ENCODE measurements around the gene TMOD3.

The TMOD3 gene

DNA sequence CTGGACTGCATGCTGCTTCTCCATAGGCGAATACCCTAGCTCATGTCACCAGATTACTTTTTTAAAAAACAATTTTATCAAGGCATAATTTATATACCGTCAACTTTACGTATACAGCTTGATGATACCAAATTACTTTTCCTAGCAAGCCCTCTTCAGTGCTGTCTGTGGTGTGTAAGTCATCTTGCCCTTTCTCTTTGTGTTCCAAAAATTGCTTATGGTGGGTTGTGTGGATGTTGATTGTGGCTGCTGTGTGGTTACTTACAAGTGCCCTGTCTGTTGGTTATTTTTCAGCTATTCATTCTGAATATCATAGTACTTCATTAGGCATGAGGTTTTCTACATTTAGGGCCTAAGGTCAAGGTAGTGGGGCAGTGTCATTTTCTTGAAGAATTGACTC is 12.8 kb downstream of the TMOD3 start:
- no peak for DNase-seq (ENCODE audit: low read depth, low spot score)
- no peak overlapping the region for H3K4me3 ChIP-seq (ENCODE audit: insufficient read length, low read depth)
- H3K27me3 ChIP-seq (ENCODE audit: insufficient read depth, insufficient read length): no peaks in the 10 kb centered on the region
- no peaks in the 10 kb centered on the region for H3K9me3 ChIP-seq (ENCODE audit: insufficient read depth, low read length)
- H3K4me1 ChIP-seq (ENCODE audit: insufficient read depth, insufficient read length): peaks cover 5% of the 10 kb centered on the region
- no peak overlapping the region for H3K9ac ChIP-seq (ENCODE audit: insufficient read length, low read depth)
- peaks cover 2% of the 10 kb centered on the region for H3K36me3 ChIP-seq (ENCODE audit: insufficient read depth, insufficient read length, low read length)
- TF ChIP-seq SUZ12 (IDR thresholded peaks at IDR 0.05; ENCODE audit: extremely low read depth, insufficient read depth, insufficient read length): no peak
- no peak for TF ChIP-seq ZNF274 (IDR thresholded peaks at IDR 0.05; ENCODE audit: low read depth, low read length)
- no peak for TF ChIP-seq YY1 (IDR thresholded peaks at IDR 0.05; ENCODE audit: insufficient read depth, insufficient read length)

DNA sequence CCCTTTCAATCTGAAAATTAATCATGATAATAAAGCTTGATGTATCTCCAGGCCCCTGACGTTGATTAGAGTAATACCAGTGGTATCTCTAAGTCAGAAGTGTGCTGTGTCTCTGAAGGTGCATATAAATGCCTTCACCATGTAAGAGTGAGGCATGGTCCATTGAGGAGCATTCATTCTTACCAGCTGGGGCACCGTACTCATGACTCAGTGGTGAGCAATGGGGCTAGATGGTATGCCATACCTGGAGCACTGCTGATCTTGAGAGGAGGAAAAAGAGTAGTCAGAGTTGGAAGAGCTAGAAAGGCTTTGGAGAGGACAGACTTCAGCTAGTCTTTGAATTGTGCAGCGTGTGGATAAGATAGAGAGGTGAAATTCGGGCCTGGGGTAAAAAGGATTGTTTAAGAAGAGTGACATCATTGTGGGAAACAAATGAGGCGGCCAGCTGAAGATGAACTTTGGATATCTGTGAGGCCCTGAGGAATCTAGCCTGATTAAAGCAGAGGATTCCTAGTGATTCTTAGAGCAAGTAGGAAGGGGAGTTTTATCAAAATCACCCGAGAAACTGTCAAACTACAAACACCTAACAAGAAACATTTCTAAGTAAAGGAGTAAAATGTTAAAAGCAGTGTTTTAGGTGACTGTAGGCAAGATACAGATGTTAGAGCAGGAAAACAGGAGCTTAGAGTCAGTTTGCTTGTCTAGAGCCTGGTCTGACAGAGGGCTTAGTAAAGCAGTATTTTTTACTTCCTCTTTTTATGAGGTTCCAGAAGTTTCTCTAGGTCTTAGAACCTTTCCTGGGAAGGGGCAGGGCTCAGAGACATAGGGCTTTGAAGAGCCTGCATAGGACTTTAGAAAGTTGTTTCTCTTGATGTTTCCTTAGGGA is 13.6 kb downstream of the TMOD3 start:
- Histone ChIP-seq H3K9ac (ENCODE audit: insufficient read length, low read depth) (no peak overlapping the region), H3K4me1 (ENCODE audit: insufficient read depth, insufficient read length) (no peaks in the 10 kb centered on the region)
- no peak for DNase-seq (ENCODE audit: low read depth, low spot score)

GRCh38 chr15:51844747-51845426 is 15.4 kb downstream of the TMOD3 start:
- Histone ChIP-seq H3K4me3 (ENCODE audit: insufficient read length, low read depth) (no peak overlapping the region), H3K36me3 (ENCODE audit: insufficient read depth, insufficient read length, low read length) (peaks cover 2% of the 10 kb centered on the region), H3K27me3 (ENCODE audit: insufficient read depth, insufficient read length) (no peaks in the 10 kb centered on the region), H3K4me1 (ENCODE audit: insufficient read depth, insufficient read length) (no peaks in the 10 kb centered on the region), H3K9me3 (ENCODE audit: insufficient read depth, low read length) (no peaks in the 10 kb centered on the region), H3K9ac (ENCODE audit: insufficient read length, low read depth) (no peak overlapping the region)
- DNase-seq (ENCODE audit: low read depth, low spot score): no peak
- TF ChIP-seq ZNF274 (IDR thresholded peaks at IDR 0.05; ENCODE audit: low read depth, low read length) (no peak), YY1 (IDR thresholded peaks at IDR 0.05; ENCODE audit: insufficient read depth, insufficient read length) (no peak), SUZ12 (IDR thresholded peaks at IDR 0.05; ENCODE audit: extremely low read depth, insufficient read depth, insufficient read length) (no peak)

More for the DNA sequence above, 13.6 kb downstream of the TMOD3 start:
- peaks cover 2% of the 10 kb centered on the region for H3K36me3 ChIP-seq (ENCODE audit: insufficient read depth, insufficient read length, low read length)
- no peaks in the 10 kb centered on the region for H3K27me3 ChIP-seq (ENCODE audit: insufficient read depth, insufficient read length)
- TF ChIP-seq ZNF274 (IDR thresholded peaks at IDR 0.05; ENCODE audit: low read depth, low read length) (no peak), YY1 (IDR thresholded peaks at IDR 0.05; ENCODE audit: insufficient read depth, insufficient read length) (no peak), SUZ12 (IDR thresholded peaks at IDR 0.05; ENCODE audit: extremely low read depth, insufficient read depth, insufficient read length) (no peak)
- no peaks in the 10 kb centered on the region for H3K9me3 ChIP-seq (ENCODE audit: insufficient read depth, low read length)
- no peak overlapping the region for H3K4me3 ChIP-seq (ENCODE audit: insufficient read length, low read depth)

DNA sequence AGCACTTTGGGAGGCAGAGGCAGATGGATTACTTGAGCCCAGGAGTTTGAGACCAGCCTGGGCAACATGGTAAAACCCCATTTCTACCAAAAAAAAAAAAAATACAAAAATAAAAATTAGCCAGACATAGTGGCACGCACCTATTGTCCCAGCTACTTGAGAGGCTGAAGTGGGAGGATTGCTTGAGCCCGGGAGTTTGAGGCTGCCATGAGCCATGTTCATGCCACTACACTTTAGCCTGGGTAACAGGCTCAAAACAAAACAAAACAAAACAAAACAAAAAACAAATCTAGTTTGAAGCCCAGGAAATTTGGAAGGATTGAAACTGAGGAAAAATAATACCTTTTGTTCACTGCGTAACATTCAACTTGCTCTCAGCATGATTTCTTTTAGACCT is 16.6 kb downstream of the TMOD3 start:
- no peaks in the 10 kb centered on the region for H3K4me1 ChIP-seq (ENCODE audit: insufficient read depth, insufficient read length)
- DNase-seq (ENCODE audit: low read depth, low spot score): no peak
- H3K4me3 ChIP-seq (ENCODE audit: insufficient read length, low read depth): no peak overlapping the region
- no peak for TF ChIP-seq ZNF274 (IDR thresholded peaks at IDR 0.05; ENCODE audit: low read depth, low read length)
- no peak for TF ChIP-seq YY1 (IDR thresholded peaks at IDR 0.05; ENCODE audit: insufficient read depth, insufficient read length)
- TF ChIP-seq SUZ12 (IDR thresholded peaks at IDR 0.05; ENCODE audit: extremely low read depth, insufficient read depth, insufficient read length): no peak
- peaks cover 2% of the 10 kb centered on the region for H3K36me3 ChIP-seq (ENCODE audit: insufficient read depth, insufficient read length, low read length)
- H3K9ac ChIP-seq (ENCODE audit: insufficient read length, low read depth): no peak overlapping the region
- no peaks in the 10 kb centered on the region for H3K9me3 ChIP-seq (ENCODE audit: insufficient read depth, low read length)
- H3K27me3 ChIP-seq (ENCODE audit: insufficient read depth, insufficient read length): no peaks in the 10 kb centered on the region

DNA sequence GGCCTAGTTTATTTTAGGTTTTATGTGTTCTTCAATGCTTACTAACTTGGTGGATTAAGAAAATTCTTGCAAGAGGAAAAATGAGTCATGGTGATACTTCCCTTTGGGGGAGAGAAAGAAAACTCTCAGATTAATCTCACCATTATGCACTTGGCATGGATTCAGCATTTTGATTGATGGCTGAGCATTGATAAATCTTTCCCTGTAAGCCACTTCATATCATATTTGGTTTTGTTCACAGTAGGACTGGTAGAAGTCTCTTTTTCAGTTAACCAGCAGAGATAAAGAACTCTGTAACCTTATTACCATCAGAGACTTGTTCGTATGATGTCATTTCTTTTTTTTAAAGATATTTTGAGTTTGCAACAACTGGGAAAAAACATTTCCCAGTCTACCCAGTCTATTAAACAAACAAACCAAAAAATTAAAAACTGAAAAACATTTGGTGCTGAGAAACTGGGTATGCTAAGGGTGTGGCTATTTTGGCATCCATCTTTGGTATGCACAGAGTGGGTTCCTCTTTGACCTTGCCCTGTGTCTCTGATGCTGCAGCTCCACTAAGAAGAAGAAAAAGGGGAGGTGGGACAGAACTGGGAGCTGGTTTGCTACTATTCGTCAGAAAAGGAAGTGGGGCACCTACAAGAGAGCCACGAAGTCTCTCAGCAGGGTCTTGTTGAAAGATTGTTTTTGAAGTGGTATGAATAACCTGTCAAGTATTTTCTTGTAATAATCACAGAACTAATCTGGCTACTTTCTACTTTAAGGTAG is 17.2 kb downstream of the TMOD3 start:
- Histone ChIP-seq H3K9ac (ENCODE audit: insufficient read length, low read depth) (no peak overlapping the region), H3K27me3 (ENCODE audit: insufficient read depth, insufficient read length) (no peaks in the 10 kb centered on the region), H3K36me3 (ENCODE audit: insufficient read depth, insufficient read length, low read length) (peaks cover 2% of the 10 kb centered on the region), H3K9me3 (ENCODE audit: insufficient read depth, low read length) (no peaks in the 10 kb centered on the region), H3K4me1 (ENCODE audit: insufficient read depth, insufficient read length) (no peaks in the 10 kb centered on the region), H3K4me3 (ENCODE audit: insufficient read length, low read depth) (no peak overlapping the region)
- DNase-seq (ENCODE audit: low read depth, low spot score): no peak
- TF ChIP-seq SUZ12 (IDR thresholded peaks at IDR 0.05; ENCODE audit: extremely low read depth, insufficient read depth, insufficient read length): no peak
- TF ChIP-seq YY1 (IDR thresholded peaks at IDR 0.05; ENCODE audit: insufficient read depth, insufficient read length): no peak
- TF ChIP-seq ZNF274 (IDR thresholded peaks at IDR 0.05; ENCODE audit: low read depth, low read length): no peak

- H3K9ac ChIP-seq (ENCODE audit: insufficient read length, low read depth): no peak overlapping the region
- no peaks in the 10 kb centered on the region for H3K27me3 ChIP-seq (ENCODE audit: insufficient read depth, insufficient read length)
- no peaks in the 10 kb centered on the region for H3K4me1 ChIP-seq (ENCODE audit: insufficient read depth, insufficient read length)
- H3K36me3 ChIP-seq (ENCODE audit: insufficient read depth, insufficient read length, low read length): peaks cover 2% of the 10 kb centered on the region
- no peak for TF ChIP-seq YY1 (IDR thresholded peaks at IDR 0.05; ENCODE audit: insufficient read depth, insufficient read length)
- TF ChIP-seq SUZ12 (IDR thresholded peaks at IDR 0.05; ENCODE audit: extremely low read depth, insufficient read depth, insufficient read length): no peak
- no peak for TF ChIP-seq ZNF274 (IDR thresholded peaks at IDR 0.05; ENCODE audit: low read depth, low read length)
- H3K4me3 ChIP-seq (ENCODE audit: insufficient read length, low read depth): no peak overlapping the region
- H3K9me3 ChIP-seq (ENCODE audit: insufficient read depth, low read length): no peaks in the 10 kb centered on the region
- DNase-seq (ENCODE audit: low read depth, low spot score): no peak
Observed at GRCh38 chr15:51848811-51849210, 19.4 kb downstream of the TMOD3 start.

Measured in NT2/D1 (cell line).